ENCODE results near the gene PRICKLE2. TPM values are rescaled to one million over a fixed set of nuclear protein-coding genes. Genes with fewer than 3 reads are reported as not detected.

PRICKLE2 gene
- total and polyA plus RNA-seq, 2 donors (not counting 1 experiment from before 2014, with no cell fraction given), result 14.1 to 29.4 TPM

DNA sequence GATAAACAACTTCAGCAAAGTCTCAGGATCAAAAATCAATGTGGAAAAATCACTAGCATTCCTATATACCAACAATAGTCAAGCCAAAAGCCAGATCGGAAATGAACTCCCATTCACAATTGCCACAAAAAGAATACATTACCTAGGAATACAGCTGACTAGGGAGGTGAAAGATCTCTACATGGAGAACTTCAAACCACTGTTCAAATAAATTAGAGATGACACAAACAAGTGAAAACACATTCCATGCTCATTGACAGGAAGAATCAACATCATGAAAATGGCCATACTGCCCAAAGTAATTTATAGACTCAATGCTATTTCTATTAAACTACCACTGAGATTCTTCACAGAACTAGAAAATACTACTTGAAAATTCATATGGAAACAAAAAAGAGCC lies 107.8 kb downstream of the PRICKLE2 start:
- H4K20me1 ChIP-seq (ENCODE audit: control insufficient read depth, extremely low read depth, insufficient read depth, low read length), result no peaks in the 10 kb centered on the region

DNA sequence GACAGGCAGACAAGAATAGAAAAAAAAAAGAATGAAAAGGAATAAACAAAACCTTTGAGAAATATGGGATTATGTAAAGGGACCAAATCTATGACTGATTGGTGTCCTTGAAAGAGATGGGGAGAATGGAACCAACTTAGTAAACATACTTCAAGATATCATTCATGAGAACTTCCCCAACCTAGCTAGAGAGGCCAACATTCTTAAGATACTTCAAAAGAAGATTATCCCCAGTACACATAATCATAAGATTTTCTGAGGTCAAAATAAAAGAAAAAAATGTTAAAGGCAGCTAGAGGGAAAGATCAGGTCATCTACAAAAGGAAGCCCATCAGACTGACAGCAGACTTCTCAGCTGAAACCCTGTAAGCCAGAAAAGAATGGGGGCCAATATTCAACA lies 110.6 kb downstream of the PRICKLE2 start:
- Histone ChIP-seq H3K27ac (ENCODE audit: insufficient read depth, low read length) (no peak overlapping the region), H3K27me3 (ENCODE audit: control insufficient read depth, insufficient read depth, low read length) (no peaks in the 10 kb centered on the region), H3K4me1 (ENCODE audit: control insufficient read depth, extremely low read depth, insufficient read depth, low read length) (no peaks in the 10 kb centered on the region), H3K9ac (ENCODE audit: insufficient read depth, low read length) (no peak overlapping the region), H3K36me3 (ENCODE audit: control insufficient read depth, insufficient read depth, low read length) (peaks cover 2% of the 10 kb centered on the region), H4K20me1 (ENCODE audit: control insufficient read depth, extremely low read depth, insufficient read depth, low read length) (no peaks in the 10 kb centered on the region), H3K4me3 (replicated peaks in 1 of 4; ENCODE audit: control extremely low read depth in 1 of 4, insufficient read depth in 1 of 4, low read depth in 3 of 4, low read length in 4 of 4) (no peak overlapping the region), H3K9me3 (ENCODE audit: control insufficient read depth, insufficient read depth, low read depth, low read length) (no peaks in the 10 kb centered on the region), H3K4me2 (ENCODE audit: extremely low read depth, insufficient read depth, low read length) (no peak overlapping the region), H2AFZ (ENCODE audit: low read length) (no peak overlapping the region), H3K79me2 (ENCODE audit: control insufficient read depth, insufficient read depth, low read length) (no peaks in the 10 kb centered on the region)
- no peak for TF ChIP-seq EZH2 (IDR thresholded peaks at IDR 0.05; ENCODE audit: low read length, missing control alignments)
- peak in 1 of 2 donors; percentile 10 for DNase-seq (ENCODE audit: low read depth in 2 of 2)

More for the DNA sequence above, 107.8 kb downstream of the PRICKLE2 start:
- TF ChIP-seq, protein P1, sequence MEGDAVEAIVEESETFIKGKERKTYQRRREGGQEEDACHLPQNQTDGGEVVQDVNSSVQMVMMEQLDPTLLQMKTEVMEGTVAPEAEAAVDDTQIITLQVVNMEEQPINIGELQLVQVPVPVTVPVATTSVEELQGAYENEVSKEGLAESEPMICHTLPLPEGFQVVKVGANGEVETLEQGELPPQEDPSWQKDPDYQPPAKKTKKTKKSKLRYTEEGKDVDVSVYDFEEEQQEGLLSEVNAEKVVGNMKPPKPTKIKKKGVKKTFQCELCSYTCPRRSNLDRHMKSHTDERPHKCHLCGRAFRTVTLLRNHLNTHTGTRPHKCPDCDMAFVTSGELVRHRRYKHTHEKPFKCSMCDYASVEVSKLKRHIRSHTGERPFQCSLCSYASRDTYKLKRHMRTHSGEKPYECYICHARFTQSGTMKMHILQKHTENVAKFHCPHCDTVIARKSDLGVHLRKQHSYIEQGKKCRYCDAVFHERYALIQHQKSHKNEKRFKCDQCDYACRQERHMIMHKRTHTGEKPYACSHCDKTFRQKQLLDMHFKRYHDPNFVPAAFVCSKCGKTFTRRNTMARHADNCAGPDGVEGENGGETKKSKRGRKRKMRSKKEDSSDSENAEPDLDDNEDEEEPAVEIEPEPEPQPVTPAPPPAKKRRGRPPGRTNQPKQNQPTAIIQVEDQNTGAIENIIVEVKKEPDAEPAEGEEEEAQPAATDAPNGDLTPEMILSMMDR (conservative IDR thresholded peaks at IDR 0.05 in 1 of 2, IDR thresholded peaks at IDR 0.05 in 1 of 2; ENCODE audit: low read depth in 1 of 2, low read length in 2 of 2), result no peak
- no peak for TF ChIP-seq EZH2 (IDR thresholded peaks at IDR 0.05; ENCODE audit: low read length, missing control alignments)
- H3K27me3 ChIP-seq (ENCODE audit: control insufficient read depth, insufficient read depth, low read length), result no peaks in the 10 kb centered on the region
- no peaks in the 10 kb centered on the region for H3K9me3 ChIP-seq (ENCODE audit: control insufficient read depth, insufficient read depth, low read depth, low read length)
- no peak overlapping the region for H3K27ac ChIP-seq (ENCODE audit: insufficient read depth, low read length)
- H3K9ac ChIP-seq (ENCODE audit: insufficient read depth, low read length), result no peak overlapping the region
- H2AFZ ChIP-seq (ENCODE audit: low read length), result no peak overlapping the region
- DNase-seq (ENCODE audit: low read depth in 2 of 2), result no peak
- H3K4me3 ChIP-seq (replicated peaks in 1 of 4; ENCODE audit: control extremely low read depth in 1 of 4, insufficient read depth in 1 of 4, low read depth in 3 of 4, low read length in 4 of 4), result no peak overlapping the region
- no peaks in the 10 kb centered on the region for H3K4me1 ChIP-seq (ENCODE audit: control insufficient read depth, extremely low read depth, insufficient read depth, low read length)
- no peaks in the 10 kb centered on the region for H3K36me3 ChIP-seq (ENCODE audit: control insufficient read depth, insufficient read depth, low read length)
- no peaks in the 10 kb centered on the region for H3K79me2 ChIP-seq (ENCODE audit: control insufficient read depth, insufficient read depth, low read length)
- H3K4me2 ChIP-seq (ENCODE audit: extremely low read depth, insufficient read depth, low read length), result no peak overlapping the region

DNA sequence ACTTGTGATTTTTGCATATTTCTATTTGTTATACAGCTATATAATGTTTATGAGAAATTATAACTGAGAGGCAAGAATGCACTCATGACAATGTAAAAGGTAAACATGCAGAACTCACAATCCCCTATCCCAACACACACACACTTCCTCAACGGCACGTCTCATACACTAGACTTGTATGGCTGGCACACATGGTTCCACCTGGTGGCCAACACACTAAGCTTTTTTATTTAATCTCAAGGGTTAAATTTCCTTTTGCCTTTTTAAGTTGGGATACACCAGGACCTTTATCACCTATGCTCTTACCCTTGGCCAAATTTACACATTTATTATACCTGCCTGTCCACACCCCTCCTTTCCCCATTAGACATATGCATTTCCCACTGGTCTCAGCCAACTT lies 113.4 kb downstream of the PRICKLE2 start:
- Histone ChIP-seq H3K9me3 (ENCODE audit: control insufficient read depth, insufficient read depth, low read depth, low read length) (no peaks in the 10 kb centered on the region), H3K27me3 (ENCODE audit: control insufficient read depth, insufficient read depth, low read length) (no peaks in the 10 kb centered on the region), H2AFZ (ENCODE audit: low read length) (no peak overlapping the region), H3K4me1 (ENCODE audit: control insufficient read depth, extremely low read depth, insufficient read depth, low read length) (no peaks in the 10 kb centered on the region), H4K20me1 (ENCODE audit: control insufficient read depth, extremely low read depth, insufficient read depth, low read length) (no peaks in the 10 kb centered on the region), H3K36me3 (ENCODE audit: control insufficient read depth, insufficient read depth, low read length) (peaks cover 2% of the 10 kb centered on the region), H3K9ac (ENCODE audit: insufficient read depth, low read length) (no peak overlapping the region), H3K4me2 (ENCODE audit: extremely low read depth, insufficient read depth, low read length) (no peak overlapping the region), H3K27ac (ENCODE audit: insufficient read depth, low read length) (no peak overlapping the region), H3K4me3 (replicated peaks in 1 of 4; ENCODE audit: control extremely low read depth in 1 of 4, insufficient read depth in 1 of 4, low read depth in 3 of 4, low read length in 4 of 4) (no peak overlapping the region), H3K79me2 (ENCODE audit: control insufficient read depth, insufficient read depth, low read length) (no peaks in the 10 kb centered on the region)
- TF ChIP-seq, protein P1 (conservative IDR thresholded peaks at IDR 0.05 in 1 of 2, IDR thresholded peaks at IDR 0.05 in 1 of 2; ENCODE audit: low read depth in 1 of 2, low read length in 2 of 2), result no peak
- TF ChIP-seq EZH2 (IDR thresholded peaks at IDR 0.05; ENCODE audit: low read length, missing control alignments), result no peak
- no peak for DNase-seq (ENCODE audit: low read depth in 2 of 2)
